Glomerular visceral epithelial cell (primary cell): Measurements from ENCODE around the gene THOC2.
A peak's percentile ranks its signal among the peaks of the same experiment; 100 is the strongest.
"Not testable (repeated sequence)": the region's sequence is repeated elsewhere in the genome, so short reads cannot be mapped to it uniquely, and the experiment has no call there.

Experiments
- DNase-seq: peaks from one replicate; pipeline ENCODE4 v3.0.0-alpha.2; 2016; ENCODE audit errors: extremely low spot score

Gene THOC2

GRCh38 chrX:123665197-123665596, 67.7 kb downstream of the THOC2 start:
- DNase-seq = peak; percentile 62

- peak; percentile 8 for DNase-seq
These were observed 68.2 kb downstream of the THOC2 start for GRCh38 chrX:123664467-123665167.

GRCh38 chrX:123663720-123664119, 69.1 kb downstream of the THOC2 start:
- DNase-seq = not testable (repeated sequence)

GRCh38 chrX:123656507-123656906, 76.3 kb downstream of the THOC2 start:
- DNase-seq = not testable (repeated sequence)

GRCh38 chrX:123648811-123649181, 84.1 kb downstream of the THOC2 start:
- not testable (repeated sequence) for DNase-seq

GRCh38 chrX:123648028-123648810, 84.6 kb downstream of the THOC2 start:
- peak; percentile 62 for DNase-seq

- no peak for DNase-seq
These were observed 85.6 kb downstream of the THOC2 start for GRCh38 chrX:123647244-123647643.

- DNase-seq = no peak
These were observed 103.3 kb downstream of the THOC2 start for GRCh38 chrX:123629502-123629901.

- peak; percentile 16 for DNase-seq
These were observed 105.9 kb downstream of the THOC2 start for GRCh38 chrX:123626962-123627361.

GRCh38 chrX:123625952-123626351, 106.9 kb downstream of the THOC2 start:
- no peak for DNase-seq

GRCh38 chrX:123625477-123625876, 107.4 kb downstream of the THOC2 start:
- DNase-seq = no peak

- DNase-seq = no peak
These were observed 115.8 kb downstream of the THOC2 start for GRCh38 chrX:123617007-123617406.

GRCh38 chrX:123610915-123611314, 121.9 kb downstream of the THOC2 start:
- DNase-seq = no peak

GRCh38 chrX:123607806-123608205, 125.0 kb downstream of the THOC2 start:
- DNase-seq = no peak

- DNase-seq = no peak
These were observed 125.6 kb downstream of the THOC2 start for GRCh38 chrX:123607270-123607669.

GRCh38 chrX:123603491-123603890, 129.4 kb downstream of the THOC2 start:
- DNase-seq = no peak

- DNase-seq = no peak
These were observed 131.4 kb downstream of the THOC2 start for GRCh38 chrX:123601437-123601836.

- no peak for DNase-seq
These were observed 132.7 kb downstream of the THOC2 start for GRCh38 chrX:123600181-123600580.

GRCh38 chrX:123590842-123591486, 141.9 kb downstream of the THOC2 start:
- DNase-seq = peak; percentile 40

- DNase-seq = no peak
These were observed 144.1 kb downstream of the THOC2 start for GRCh38 chrX:123588723-123589122.

GRCh38 chrX:123581586-123581985, 151.3 kb downstream of the THOC2 start:
- DNase-seq = no peak

GRCh38 chrX:123580792-123581191, 152.1 kb downstream of the THOC2 start:
- DNase-seq = no peak

GRCh38 chrX:123574027-123574426, 158.8 kb downstream of the THOC2 start:
- DNase-seq = not testable (repeated sequence)
